ENCODE results near the gene TXNRD1.

- no peak for TF ChIP-seq CTCF (IDR thresholded peaks at IDR 0.05)
- no peak for TF ChIP-seq EP300 (IDR thresholded peaks at IDR 0.05)
Observed at GRCh38 chr12:104316936-104317335, 101.4 kb downstream of the TXNRD1 start.
